Nephron progenitor cell (in vitro differentiated cells): Measurements from ENCODE around the gene SERP2.

Source experiments
- DNase-seq: peaks from one replicate; pipeline ENCODE4 v3.0.0; 2021
- H3K27ac Mint-ChIP-seq: 2 replicates; pipeline ENCODE4 v1.8.0; 2021; ENCODE audit warnings: mild to moderate bottlenecking, moderate library complexity, mixed read lengths
- H3K27me3 Mint-ChIP-seq: 2 replicates; pipeline ENCODE4 v1.8.0; 2021; ENCODE audit warnings: mild to moderate bottlenecking, low read depth, mixed read lengths; ENCODE audit not compliant: poor library complexity
- H3K36me3 Mint-ChIP-seq: 2 replicates; pipeline ENCODE4 v1.8.0; 2021; ENCODE audit warnings: low read depth, mixed read lengths
- H3K4me1 Mint-ChIP-seq: 2 replicates; pipeline ENCODE4 v1.8.0; 2021; ENCODE audit warnings: mixed read lengths
- H3K4me3 Mint-ChIP-seq: 2 replicates; pipeline ENCODE4 v1.8.0; 2021; ENCODE audit warnings: mild to moderate bottlenecking, moderate library complexity, mixed read lengths
- H3K9me3 Mint-ChIP-seq: 2 replicates; pipeline ENCODE4 v1.8.0; 2021; ENCODE audit warnings: mild to moderate bottlenecking, moderate library complexity, mixed read lengths
- TF ChIP-seq, protein P1 (sequence below): fragments of 200-600 bp; sonication (generic); IDR thresholded peaks from 2 replicates; pipeline ENCODE4 v1.5.0; 2021; ENCODE audit warnings: antibody characterized with exemption

Gene SERP2

DNA sequence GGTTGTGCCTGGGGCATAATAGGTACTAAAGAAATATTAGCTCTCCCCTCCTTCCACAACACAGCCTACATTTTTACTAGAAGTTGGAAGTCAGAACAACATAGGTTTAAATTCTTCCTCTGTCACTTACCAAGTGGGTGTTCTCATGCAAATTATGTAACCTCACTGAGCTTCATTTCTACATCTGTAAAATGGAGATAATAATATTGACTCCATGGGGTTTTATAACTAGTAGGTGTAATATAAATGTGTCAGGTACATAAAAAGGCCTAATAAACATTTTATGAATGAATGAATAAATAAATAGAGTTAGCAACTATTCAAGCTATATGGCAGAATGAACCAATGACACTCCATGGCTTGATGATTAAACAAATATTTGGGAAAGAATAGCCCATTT lies 27.1 kb upstream of the SERP2 start:
- H3K27me3 Mint-ChIP-seq = no peaks in the 10 kb centered on the region
- no peak for DNase-seq
- H3K9me3 Mint-ChIP-seq = peaks cover 9% of the 10 kb centered on the region
- no peaks in the 10 kb centered on the region for H3K36me3 Mint-ChIP-seq
- H3K4me1 Mint-ChIP-seq = peaks cover 19% of the 10 kb centered on the region
- H3K4me3 Mint-ChIP-seq = no peak overlapping the region
- no peak overlapping the region for H3K27ac Mint-ChIP-seq
- TF ChIP-seq, protein P1, sequence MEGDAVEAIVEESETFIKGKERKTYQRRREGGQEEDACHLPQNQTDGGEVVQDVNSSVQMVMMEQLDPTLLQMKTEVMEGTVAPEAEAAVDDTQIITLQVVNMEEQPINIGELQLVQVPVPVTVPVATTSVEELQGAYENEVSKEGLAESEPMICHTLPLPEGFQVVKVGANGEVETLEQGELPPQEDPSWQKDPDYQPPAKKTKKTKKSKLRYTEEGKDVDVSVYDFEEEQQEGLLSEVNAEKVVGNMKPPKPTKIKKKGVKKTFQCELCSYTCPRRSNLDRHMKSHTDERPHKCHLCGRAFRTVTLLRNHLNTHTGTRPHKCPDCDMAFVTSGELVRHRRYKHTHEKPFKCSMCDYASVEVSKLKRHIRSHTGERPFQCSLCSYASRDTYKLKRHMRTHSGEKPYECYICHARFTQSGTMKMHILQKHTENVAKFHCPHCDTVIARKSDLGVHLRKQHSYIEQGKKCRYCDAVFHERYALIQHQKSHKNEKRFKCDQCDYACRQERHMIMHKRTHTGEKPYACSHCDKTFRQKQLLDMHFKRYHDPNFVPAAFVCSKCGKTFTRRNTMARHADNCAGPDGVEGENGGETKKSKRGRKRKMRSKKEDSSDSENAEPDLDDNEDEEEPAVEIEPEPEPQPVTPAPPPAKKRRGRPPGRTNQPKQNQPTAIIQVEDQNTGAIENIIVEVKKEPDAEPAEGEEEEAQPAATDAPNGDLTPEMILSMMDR = no peak

DNA sequence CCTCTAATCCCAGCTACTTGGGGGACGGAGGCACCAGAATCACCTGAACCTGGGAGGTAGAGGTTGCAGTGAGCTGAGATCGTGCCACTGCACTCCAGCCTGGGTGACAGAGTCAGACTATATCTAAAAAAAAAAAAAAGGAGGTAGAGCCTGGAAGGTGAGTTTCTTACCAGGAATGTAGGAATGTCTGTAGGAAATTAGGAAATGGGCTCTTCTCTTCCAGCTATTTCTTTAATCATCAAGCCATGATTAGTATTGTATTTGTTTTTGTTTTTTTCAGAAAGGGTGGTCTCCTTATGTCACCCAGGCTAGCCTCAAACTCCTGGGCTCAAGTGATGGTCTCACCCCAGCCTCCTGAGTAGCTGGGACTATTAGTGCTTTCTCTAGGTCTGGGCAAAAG lies 26.3 kb upstream of the SERP2 start:
- H3K27me3 Mint-ChIP-seq = no peaks in the 10 kb centered on the region
- H3K4me1 Mint-ChIP-seq = peaks cover 27% of the 10 kb centered on the region
- H3K27ac Mint-ChIP-seq = no peak overlapping the region
- peaks cover 3% of the 10 kb centered on the region for H3K9me3 Mint-ChIP-seq
- no peak for DNase-seq
- no peaks in the 10 kb centered on the region for H3K36me3 Mint-ChIP-seq
- TF ChIP-seq, protein P1 = no peak
- no peak overlapping the region for H3K4me3 Mint-ChIP-seq

DNA sequence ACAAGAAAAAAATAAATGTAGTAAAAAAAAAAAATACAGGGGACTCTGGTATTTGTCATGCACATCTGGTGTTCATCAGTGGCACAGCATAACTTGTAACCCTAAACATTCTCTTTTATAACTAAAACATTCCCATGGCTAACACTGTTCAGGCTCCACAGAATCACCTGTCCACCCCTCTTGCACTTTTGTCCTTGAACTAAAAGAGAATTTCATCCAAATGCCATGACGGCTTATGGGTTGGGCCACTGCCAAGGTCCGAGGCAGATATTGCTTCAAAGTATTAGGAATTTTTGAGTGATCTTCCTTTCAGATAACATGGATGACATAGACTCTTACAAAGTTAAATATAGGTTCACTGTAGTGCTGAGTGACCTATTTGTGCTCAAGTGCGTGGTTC lies 25.7 kb upstream of the SERP2 start:
- peaks cover 28% of the 10 kb centered on the region for H3K4me1 Mint-ChIP-seq
- no peak overlapping the region for H3K4me3 Mint-ChIP-seq
- DNase-seq = no peak
- no peak overlapping the region for H3K27ac Mint-ChIP-seq
- H3K9me3 Mint-ChIP-seq = no peaks in the 10 kb centered on the region
- no peaks in the 10 kb centered on the region for H3K36me3 Mint-ChIP-seq
- H3K27me3 Mint-ChIP-seq = no peaks in the 10 kb centered on the region
- TF ChIP-seq, protein P1 = no peak

DNA sequence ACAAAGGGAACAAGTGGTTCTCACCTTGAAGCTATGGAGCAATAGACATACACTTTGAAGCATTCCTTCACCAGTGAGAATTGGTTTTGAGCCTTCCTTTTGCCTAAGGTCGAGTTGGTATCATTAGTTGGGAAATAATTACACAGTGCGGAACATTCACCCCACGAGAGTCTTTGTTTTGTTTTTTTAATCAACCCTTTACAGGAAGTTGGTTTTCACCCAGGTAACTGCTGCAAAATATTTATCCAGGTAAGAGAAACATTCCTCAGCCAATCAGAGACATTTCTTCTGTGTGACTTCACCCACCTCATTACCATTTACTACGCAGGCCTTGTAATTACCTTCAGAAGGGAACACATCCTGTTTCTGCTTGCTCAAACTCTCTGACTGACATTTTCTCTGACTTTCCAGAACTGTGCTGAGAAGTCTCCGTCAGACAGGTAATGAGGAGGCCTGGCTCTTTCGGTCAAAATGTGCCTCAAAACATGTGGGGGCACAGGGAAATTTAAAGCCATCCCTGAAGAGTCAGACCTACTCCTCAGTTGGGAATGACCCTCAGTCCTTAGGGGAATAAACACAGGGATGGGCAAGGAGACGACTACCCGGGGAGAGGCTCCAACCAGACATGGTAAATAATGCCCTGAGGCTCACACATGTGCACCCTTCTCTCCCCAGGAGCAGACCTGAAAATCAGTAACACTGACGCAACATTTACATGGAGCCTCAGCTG lies 22.7 kb upstream of the SERP2 start:
- Mint-ChIP-seq H3K4me3 (no peak overlapping the region), H3K27me3 (no peaks in the 10 kb centered on the region), H3K9me3 (no peaks in the 10 kb centered on the region), H3K36me3 (no peaks in the 10 kb centered on the region), H3K27ac (no peak overlapping the region), H3K4me1 (peaks cover 40% of the 10 kb centered on the region)
- DNase-seq = no peak
- TF ChIP-seq, protein P1 = no peak

DNA sequence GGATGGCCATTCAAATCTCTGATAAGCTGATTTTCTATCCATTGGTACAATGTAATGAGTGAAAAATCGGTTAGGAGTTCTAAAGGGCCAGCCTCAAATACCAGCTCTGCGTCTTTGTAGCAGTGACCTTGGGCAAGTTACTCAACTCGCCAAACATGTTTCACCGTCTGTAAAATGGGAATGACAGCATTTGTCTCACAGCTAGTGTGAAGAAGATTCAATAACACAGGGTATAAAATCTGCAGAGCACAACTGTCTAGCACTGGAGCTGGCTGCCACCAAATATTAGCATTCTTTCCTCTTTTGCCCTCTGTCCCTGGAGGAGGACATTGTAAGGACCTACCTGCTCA lies 22.1 kb upstream of the SERP2 start:
- Mint-ChIP-seq H3K36me3 (no peaks in the 10 kb centered on the region), H3K27me3 (no peaks in the 10 kb centered on the region), H3K4me1 (peaks cover 40% of the 10 kb centered on the region), H3K9me3 (no peaks in the 10 kb centered on the region), H3K4me3 (no peak overlapping the region), H3K27ac (no peak overlapping the region)
- TF ChIP-seq, protein P1 = no peak
- no peak for DNase-seq

DNA sequence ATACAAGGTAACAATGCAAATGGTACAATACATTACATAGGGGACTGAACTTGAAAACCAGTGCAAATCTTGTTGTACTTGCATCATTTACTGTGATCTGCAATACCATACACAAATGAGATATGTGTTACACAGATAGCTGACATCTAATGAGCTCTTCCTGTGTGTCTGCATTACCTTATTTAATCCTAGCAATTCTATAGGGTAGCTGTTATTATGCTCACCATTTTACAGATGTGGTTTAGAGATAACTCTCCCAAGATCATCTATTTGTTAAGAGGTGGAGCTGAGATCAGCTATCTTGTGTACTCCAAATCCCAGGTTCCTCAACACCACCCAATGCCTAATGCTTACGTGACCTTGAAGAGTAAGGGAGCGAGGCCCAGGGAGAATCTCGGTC lies 21.4 kb upstream of the SERP2 start:
- Mint-ChIP-seq H3K4me1 (peaks cover 40% of the 10 kb centered on the region), H3K36me3 (no peaks in the 10 kb centered on the region), H3K4me3 (no peak overlapping the region), H3K27me3 (no peaks in the 10 kb centered on the region), H3K9me3 (no peaks in the 10 kb centered on the region), H3K27ac (no peak overlapping the region)
- TF ChIP-seq, protein P1 = no peak
- DNase-seq = no peak
